ENCODE data around the gene LRRC46. TPM values are rescaled to one million over a fixed set of nuclear protein-coding genes. Genes with fewer than 3 reads are reported as not detected.

Gene LRRC46
- total RNA-seq, 1 experiment from 2014 or later = 0.39 TPM

- no peak overlapping the region for H3K27ac Mint-ChIP-seq
- TF ChIP-seq SMAD4 (CRISPR knock-in tag; IDR thresholded peaks at IDR 0.05) = no peak
- TF ChIP-seq MYBL2 (CRISPR knock-in tag; IDR thresholded peaks at IDR 0.05) = no peak
- TF ChIP-seq ZNF121 (CRISPR knock-in tag; IDR thresholded peaks at IDR 0.05) = no peak
- POLR2A ChIA-PET = no interaction called here
- no peaks in the 10 kb centered on the region for H3K9me3 Mint-ChIP-seq
- 0 out of 2 replicates have a peak, but pooled peaks cover under 1% of the 10 kb centered on the region for H3K27me3 Mint-ChIP-seq (ENCODE audit: low read depth)
- ATAC-seq (no peak), DNase-seq (ENCODE audit: low spot score) (no peak)
- CTCF ChIA-PET = interaction anchor here (19.3 kb wide), 1 partner anchor 48 kb away, joined by 1122 read pairs; the partner anchor contains the start of gene SP2
- peaks cover 31% of the 10 kb centered on the region for H3K4me1 Mint-ChIP-seq
- peak overlapping the region; percentile 35 for H3K4me3 Mint-ChIP-seq
- no peaks in the 10 kb centered on the region; the same call in 1 of the 2 replicates for H3K36me3 Mint-ChIP-seq
These were observed 7.6 kb downstream of the LRRC46 start for GRCh38 chr17:47839071-47839470.

- TF ChIP-seq ZNF263 (CRISPR knock-in tag; IDR thresholded peaks at IDR 0.05; ENCODE audit: low read depth) (no peak), IRF2 (CRISPR knock-in tag; IDR thresholded peaks at IDR 0.05; ENCODE audit: borderline replicate concordance, low read depth) (no peak), ZNF121 (CRISPR knock-in tag; IDR thresholded peaks at IDR 0.05) (no peak), RORB (CRISPR knock-in tag; IDR thresholded peaks at IDR 0.05) (no peak), PRRX2 (CRISPR knock-in tag; IDR thresholded peaks at IDR 0.05) (no peak), ESRRA (CRISPR knock-in tag; IDR thresholded peaks at IDR 0.05; ENCODE audit: borderline replicate concordance) (no peak), SP1 (CRISPR knock-in tag; conservative IDR thresholded peaks at IDR 0.05) (no peak), TEAD1 (CRISPR knock-in tag; IDR thresholded peaks at IDR 0.05) (no peak), ELF4 (CRISPR knock-in tag; IDR thresholded peaks at IDR 0.05; ENCODE audit: low read depth) (no peak)
- TF ChIP-seq, protein P1, sequence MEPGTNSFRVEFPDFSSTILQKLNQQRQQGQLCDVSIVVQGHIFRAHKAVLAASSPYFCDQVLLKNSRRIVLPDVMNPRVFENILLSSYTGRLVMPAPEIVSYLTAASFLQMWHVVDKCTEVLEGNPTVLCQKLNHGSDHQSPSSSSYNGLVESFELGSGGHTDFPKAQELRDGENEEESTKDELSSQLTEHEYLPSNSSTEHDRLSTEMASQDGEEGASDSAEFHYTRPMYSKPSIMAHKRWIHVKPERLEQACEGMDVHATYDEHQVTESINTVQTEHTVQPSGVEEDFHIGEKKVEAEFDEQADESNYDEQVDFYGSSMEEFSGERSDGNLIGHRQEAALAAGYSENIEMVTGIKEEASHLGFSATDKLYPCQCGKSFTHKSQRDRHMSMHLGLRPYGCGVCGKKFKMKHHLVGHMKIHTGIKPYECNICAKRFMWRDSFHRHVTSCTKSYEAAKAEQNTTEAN (CRISPR knock-in tag; IDR thresholded peaks at IDR 0.05) = no peak
- TF ChIP-seq, protein P2, sequence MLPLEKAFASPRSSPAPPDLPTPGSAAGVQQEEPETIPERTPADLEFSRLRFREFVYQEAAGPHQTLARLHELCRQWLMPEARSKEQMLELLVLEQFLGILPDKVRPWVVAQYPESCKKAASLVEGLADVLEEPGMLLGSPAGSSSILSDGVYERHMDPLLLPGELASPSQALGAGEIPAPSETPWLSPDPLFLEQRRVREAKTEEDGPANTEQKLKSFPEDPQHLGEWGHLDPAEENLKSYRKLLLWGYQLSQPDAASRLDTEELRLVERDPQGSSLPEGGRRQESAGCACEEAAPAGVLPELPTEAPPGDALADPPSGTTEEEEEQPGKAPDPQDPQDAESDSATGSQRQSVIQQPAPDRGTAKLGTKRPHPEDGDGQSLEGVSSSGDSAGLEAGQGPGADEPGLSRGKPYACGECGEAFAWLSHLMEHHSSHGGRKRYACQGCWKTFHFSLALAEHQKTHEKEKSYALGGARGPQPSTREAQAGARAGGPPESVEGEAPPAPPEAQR (CRISPR knock-in tag; IDR thresholded peaks at IDR 0.05) = no peak
- TF ChIP-seq, protein P3, sequence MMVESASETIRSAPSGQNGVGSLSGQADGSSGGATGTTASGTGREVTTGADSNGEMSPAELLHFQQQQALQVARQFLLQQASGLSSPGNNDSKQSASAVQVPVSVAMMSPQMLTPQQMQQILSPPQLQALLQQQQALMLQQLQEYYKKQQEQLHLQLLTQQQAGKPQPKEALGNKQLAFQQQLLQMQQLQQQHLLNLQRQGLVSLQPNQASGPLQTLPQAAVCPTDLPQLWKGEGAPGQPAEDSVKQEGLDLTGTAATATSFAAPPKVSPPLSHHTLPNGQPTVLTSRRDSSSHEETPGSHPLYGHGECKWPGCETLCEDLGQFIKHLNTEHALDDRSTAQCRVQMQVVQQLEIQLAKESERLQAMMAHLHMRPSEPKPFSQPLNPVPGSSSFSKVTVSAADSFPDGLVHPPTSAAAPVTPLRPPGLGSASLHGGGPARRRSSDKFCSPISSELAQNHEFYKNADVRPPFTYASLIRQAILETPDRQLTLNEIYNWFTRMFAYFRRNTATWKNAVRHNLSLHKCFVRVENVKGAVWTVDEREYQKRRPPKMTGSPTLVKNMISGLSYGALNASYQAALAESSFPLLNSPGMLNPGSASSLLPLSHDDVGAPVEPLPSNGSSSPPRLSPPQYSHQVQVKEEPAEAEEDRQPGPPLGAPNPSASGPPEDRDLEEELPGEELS (CRISPR knock-in tag; IDR thresholded peaks at IDR 0.05) = no peak
- TF ChIP-seq, protein P4, sequence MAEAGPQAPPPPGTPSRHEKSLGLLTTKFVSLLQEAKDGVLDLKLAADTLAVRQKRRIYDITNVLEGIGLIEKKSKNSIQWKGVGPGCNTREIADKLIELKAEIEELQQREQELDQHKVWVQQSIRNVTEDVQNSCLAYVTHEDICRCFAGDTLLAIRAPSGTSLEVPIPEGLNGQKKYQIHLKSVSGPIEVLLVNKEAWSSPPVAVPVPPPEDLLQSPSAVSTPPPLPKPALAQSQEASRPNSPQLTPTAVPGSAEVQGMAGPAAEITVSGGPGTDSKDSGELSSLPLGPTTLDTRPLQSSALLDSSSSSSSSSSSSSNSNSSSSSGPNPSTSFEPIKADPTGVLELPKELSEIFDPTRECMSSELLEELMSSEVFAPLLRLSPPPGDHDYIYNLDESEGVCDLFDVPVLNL (CRISPR knock-in tag; IDR thresholded peaks at IDR 0.05; ENCODE audit: borderline replicate concordance, low read depth) = no peak
- Mint-ChIP-seq H3K36me3 (no peaks in the 10 kb centered on the region; the same call in 1 of the 2 replicates), H3K9me3 (no peaks in the 10 kb centered on the region), H3K4me3 (peak overlapping the region; percentile 95), H3K27me3 (ENCODE audit: low read depth) (peaks cover 11% of the 10 kb centered on the region), H3K4me1 (peaks cover 38% of the 10 kb centered on the region), H3K27ac (no peak overlapping the region)
- ATAC-seq = no peak
- CTCF ChIA-PET = interaction anchor here (0.6 to 19.3 kb wide), 28 partner anchors 9 to 180 kb away, joined by 3 to 1122 read pairs (median 10); partner anchors contain the start of genes CDK5RAP3, LRRC46, MRPL10 and OSBPL7
- DNase-seq (ENCODE audit: low spot score) = no peak
- POLR2A ChIA-PET = interaction anchor here (0.8 to 1.8 kb wide), 3 partner anchors 45 to 55 kb away, joined by 4 to 8 read pairs (median 6); partner anchors contain the start of gene SP2
These were observed 8.7 kb downstream of the LRRC46 start for GRCh38 chr17:47840001-47840741.
